Measurements from ENCODE around the gene PDGFC.

The PDGFC gene

GRCh38 chr4:156824451-156825060 lies 147.0 kb downstream of the PDGFC start:
- DNase-seq: no peak

- DNase-seq: peak; percentile 50
These were observed 150.7 kb downstream of the PDGFC start for GRCh38 chr4:156820931-156821330.

GRCh38 chr4:156816360-156816755 lies 155.2 kb downstream of the PDGFC start:
- no peak for DNase-seq

- no peak for DNase-seq
These were observed 155.8 kb downstream of the PDGFC start for GRCh38 chr4:156815717-156816359.

GRCh38 chr4:156811963-156812362 lies 159.6 kb downstream of the PDGFC start:
- no peak for DNase-seq

- DNase-seq: no peak
These were observed 160.3 kb downstream of the PDGFC start for GRCh38 chr4:156811286-156811685.

GRCh38 chr4:156805696-156806095 lies 165.9 kb downstream of the PDGFC start:
- no peak for DNase-seq

- peak; percentile 35 for DNase-seq
These were observed 168.5 kb downstream of the PDGFC start for GRCh38 chr4:156803056-156803455.

- no peak for DNase-seq
These were observed 171.1 kb downstream of the PDGFC start for GRCh38 chr4:156800463-156800862.

- DNase-seq: peak; percentile 73
These were observed 172.4 kb downstream of the PDGFC start for GRCh38 chr4:156799121-156799589.

- peak; percentile 6 for DNase-seq
These were observed 173.2 kb downstream of the PDGFC start for GRCh38 chr4:156798438-156798837.

- DNase-seq: no peak
These were observed 174.4 kb downstream of the PDGFC start for GRCh38 chr4:156797206-156797605.

- no peak for DNase-seq
These were observed 175.9 kb downstream of the PDGFC start for GRCh38 chr4:156795727-156796126.

- no peak for DNase-seq
These were observed 176.7 kb downstream of the PDGFC start for GRCh38 chr4:156794863-156795262.

- no peak for DNase-seq
These were observed 179.0 kb downstream of the PDGFC start for GRCh38 chr4:156792462-156793085.

GRCh38 chr4:156790866-156791265 lies 180.7 kb downstream of the PDGFC start:
- DNase-seq: peak; percentile 94

- DNase-seq: no peak
These were observed 182.8 kb downstream of the PDGFC start for GRCh38 chr4:156788782-156789181.

- no peak for DNase-seq
These were observed 184.9 kb downstream of the PDGFC start for GRCh38 chr4:156786713-156787112.

- DNase-seq: no peak
These were observed 186.6 kb downstream of the PDGFC start for GRCh38 chr4:156784970-156785369.

- no peak for DNase-seq
These were observed 187.6 kb downstream of the PDGFC start for GRCh38 chr4:156783966-156784365.

GRCh38 chr4:156782491-156782890 lies 189.1 kb downstream of the PDGFC start:
- no peak for DNase-seq

- DNase-seq: peak; percentile 59
These were observed 189.7 kb downstream of the PDGFC start for GRCh38 chr4:156781852-156782251.

GRCh38 chr4:156779774-156780173 lies 191.8 kb downstream of the PDGFC start:
- DNase-seq: peak; percentile 97

- peak; percentile 70 for DNase-seq
These were observed 192.6 kb downstream of the PDGFC start for GRCh38 chr4:156779042-156779441.
